Colonic mucosa (tissue), 4 donors: ENCODE data around the gene TDRD7. TPM values are rescaled to one million over a fixed set of nuclear protein-coding genes. Genes with fewer than 3 reads are reported as not detected.

Experiments
- DNase-seq: peaks from one replicate; pipeline ENCODE4 v3.0.0-alpha.2; 2020
- H3K27ac ChIP-seq: fragments of 200-600 bp; one replicate; pipeline ENCODE4 v1.8.0; 2021
- H3K27me3 ChIP-seq: fragments of 200-600 bp; one replicate; pipeline ENCODE4 v1.8.0; 2021
- H3K36me3 ChIP-seq: fragments of 200-600 bp; one replicate; pipeline ENCODE4 v1.8.0; 2021
- H3K4me1 ChIP-seq: fragments of 200-600 bp; one replicate; pipeline ENCODE4 v1.8.0; 2021; ENCODE audit warnings: mild to moderate bottlenecking
- H3K4me3 ChIP-seq: fragments of 200-600 bp; one replicate; pipeline ENCODE4 v1.8.0; 2021
- H3K9ac ChIP-seq, 2 donors: one replicate each; pipeline ENCODE4 v1.7.0; 2013; ENCODE audit warnings: control low read depth in 2 of 2, low read depth in 2 of 2, low read length in 2 of 2
- H3K9me3 ChIP-seq: fragments of 200-600 bp; one replicate; pipeline ENCODE4 v1.8.0; 2021
- intact Hi-C: fragments of 100-400 bp; cut with DNase I; formaldehyde crosslinking; loops from one replicate; pipeline ENCODE4 v1.14.1; 2022
- total RNA-seq, 2 donors: library from RNA; stranded (reverse); fragmentation: NEBNext Ultra II Directional in 1 of 2; extraction: Animal tissue kit (Norgen Biotek cat#: 25700) in 1 of 2; gene quantifications; one replicate each; pipeline ENCODE4 v1.2.1, GENCODE V29; 2021
- TF ChIP-seq, protein P1 (sequence below): fragments of 200-600 bp; IDR thresholded peaks from one replicate; pipeline ENCODE4 v1.8.0; 2022; ENCODE audit warnings: antibody characterized with exemption, mild to moderate bottlenecking
- donor health status: healthy.
- donor health status: DM: no; HTN: no; CAD: no.
- donor health status: DM: no; HTN: no; CAD: no.

TDRD7 gene
- total RNA-seq, 2 donors from 2014 or later = 28.8 to 35.3 TPM

DNA sequence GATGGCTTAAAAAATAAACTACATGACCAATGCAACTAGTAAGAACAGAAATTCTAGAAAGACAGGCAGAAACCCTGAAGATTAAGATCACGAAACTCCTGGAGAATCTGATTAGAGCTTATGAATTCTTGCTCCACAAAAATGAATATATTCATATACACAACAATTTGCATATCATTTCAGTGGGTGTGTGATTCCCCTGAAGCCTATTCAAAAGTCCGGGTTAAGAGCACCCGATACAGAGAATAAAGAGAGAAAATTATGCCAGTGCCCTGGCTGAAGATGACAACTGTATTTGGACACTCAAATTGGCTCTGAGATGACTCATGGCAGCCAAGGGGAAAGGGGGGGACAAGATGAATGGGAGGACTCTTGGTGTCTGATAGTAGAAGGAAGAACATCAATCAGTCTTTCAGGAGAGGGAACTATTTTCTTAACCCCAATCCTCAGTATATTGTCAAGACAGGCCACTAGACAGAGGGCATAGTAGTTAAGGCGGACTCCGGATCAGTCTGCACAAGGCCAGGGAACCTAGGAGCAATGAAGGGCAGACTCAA lies 95.6 kb downstream of the TDRD7 start:
- Histone ChIP-seq H3K4me3 (no peak overlapping the region), H3K9ac (no peak overlapping the region), H3K4me1 (peaks cover 6% of the 10 kb centered on the region), H3K27me3 (peaks cover 17% of the 10 kb centered on the region), H3K9me3 (no peaks in the 10 kb centered on the region), H3K36me3 (no peaks in the 10 kb centered on the region), H3K27ac (no peak overlapping the region)
- intact Hi-C loops = no loop called here
- DNase-seq = no peak
- TF ChIP-seq, protein P1, sequence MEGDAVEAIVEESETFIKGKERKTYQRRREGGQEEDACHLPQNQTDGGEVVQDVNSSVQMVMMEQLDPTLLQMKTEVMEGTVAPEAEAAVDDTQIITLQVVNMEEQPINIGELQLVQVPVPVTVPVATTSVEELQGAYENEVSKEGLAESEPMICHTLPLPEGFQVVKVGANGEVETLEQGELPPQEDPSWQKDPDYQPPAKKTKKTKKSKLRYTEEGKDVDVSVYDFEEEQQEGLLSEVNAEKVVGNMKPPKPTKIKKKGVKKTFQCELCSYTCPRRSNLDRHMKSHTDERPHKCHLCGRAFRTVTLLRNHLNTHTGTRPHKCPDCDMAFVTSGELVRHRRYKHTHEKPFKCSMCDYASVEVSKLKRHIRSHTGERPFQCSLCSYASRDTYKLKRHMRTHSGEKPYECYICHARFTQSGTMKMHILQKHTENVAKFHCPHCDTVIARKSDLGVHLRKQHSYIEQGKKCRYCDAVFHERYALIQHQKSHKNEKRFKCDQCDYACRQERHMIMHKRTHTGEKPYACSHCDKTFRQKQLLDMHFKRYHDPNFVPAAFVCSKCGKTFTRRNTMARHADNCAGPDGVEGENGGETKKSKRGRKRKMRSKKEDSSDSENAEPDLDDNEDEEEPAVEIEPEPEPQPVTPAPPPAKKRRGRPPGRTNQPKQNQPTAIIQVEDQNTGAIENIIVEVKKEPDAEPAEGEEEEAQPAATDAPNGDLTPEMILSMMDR = no peak

DNA sequence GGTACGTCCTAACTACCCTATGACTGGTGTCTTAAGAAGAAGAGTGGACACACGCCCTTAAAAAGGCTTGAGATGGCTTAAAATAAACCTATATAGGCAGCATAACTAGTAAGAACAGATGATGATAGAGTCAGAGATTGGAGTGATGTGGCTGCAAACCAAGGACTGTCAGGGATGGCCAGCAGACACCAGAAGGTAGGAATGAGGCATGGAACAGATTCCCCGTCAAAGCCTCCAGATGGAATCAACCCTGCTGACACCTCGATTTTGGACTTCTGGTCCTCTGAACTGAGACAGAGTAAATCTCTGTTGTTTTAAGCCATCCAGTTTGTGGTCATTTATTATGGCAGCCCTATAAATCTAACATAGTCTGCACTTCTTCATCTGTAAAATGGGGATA lies 97.0 kb downstream of the TDRD7 start:
- no peak for DNase-seq
- H3K9me3 ChIP-seq = no peaks in the 10 kb centered on the region
- no peak overlapping the region for H3K27ac ChIP-seq
- H3K9ac ChIP-seq = no peak overlapping the region
- intact Hi-C loops = no loop called here
- TF ChIP-seq, protein P1 = no peak
- no peak overlapping the region for H3K4me3 ChIP-seq
- H3K4me1 ChIP-seq = no peaks in the 10 kb centered on the region
- H3K36me3 ChIP-seq = no peaks in the 10 kb centered on the region
- peaks cover 6% of the 10 kb centered on the region for H3K27me3 ChIP-seq

DNA sequence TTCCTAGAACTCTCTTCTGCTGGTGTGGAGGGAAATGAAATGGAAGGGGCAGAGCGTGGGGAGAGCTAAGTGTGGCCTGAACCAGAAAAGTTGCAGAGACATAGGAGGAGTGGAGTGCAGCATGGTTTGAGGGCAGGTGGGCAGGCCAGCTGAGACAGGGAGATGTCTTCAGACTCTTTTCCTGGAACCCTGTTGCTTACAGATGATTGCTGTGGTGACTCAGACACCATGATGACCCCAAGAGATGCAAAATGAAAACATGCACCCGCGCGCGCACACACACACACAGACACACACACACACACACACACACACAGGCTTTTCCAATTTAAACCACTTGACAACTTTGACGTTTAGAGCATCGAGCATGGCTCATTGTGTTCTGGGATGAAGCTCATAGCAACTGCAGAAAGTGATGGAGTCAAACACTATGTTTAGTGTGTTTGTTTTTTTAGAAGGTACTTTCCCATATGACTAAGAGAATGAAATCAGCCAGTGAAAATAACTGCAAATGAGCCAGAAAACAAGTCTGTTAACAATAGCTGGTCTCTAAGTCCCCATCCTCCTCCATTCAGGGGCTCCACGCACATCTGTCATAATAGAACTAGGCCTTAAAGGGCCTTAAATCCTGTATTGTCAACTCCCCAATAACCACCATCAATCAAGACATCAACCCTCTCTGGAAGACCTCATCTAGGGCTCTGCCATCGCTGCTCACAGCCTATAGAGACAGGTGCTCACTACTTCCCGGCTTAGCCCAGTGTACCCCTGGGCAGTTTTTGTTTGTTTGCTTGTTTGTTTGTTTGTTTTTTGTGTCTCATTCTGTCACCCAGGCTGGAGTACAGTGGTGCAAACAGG lies 99.1 kb downstream of the TDRD7 start:
- intact Hi-C loops = no loop called here
- no peaks in the 10 kb centered on the region for H3K4me1 ChIP-seq
- H3K9ac ChIP-seq = no peak overlapping the region
- no peak for DNase-seq
- no peak overlapping the region for H3K4me3 ChIP-seq
- H3K36me3 ChIP-seq = no peaks in the 10 kb centered on the region
- TF ChIP-seq, protein P1 = no peak
- no peak overlapping the region for H3K27ac ChIP-seq
- no peaks in the 10 kb centered on the region for H3K9me3 ChIP-seq
- no peaks in the 10 kb centered on the region for H3K27me3 ChIP-seq

DNA sequence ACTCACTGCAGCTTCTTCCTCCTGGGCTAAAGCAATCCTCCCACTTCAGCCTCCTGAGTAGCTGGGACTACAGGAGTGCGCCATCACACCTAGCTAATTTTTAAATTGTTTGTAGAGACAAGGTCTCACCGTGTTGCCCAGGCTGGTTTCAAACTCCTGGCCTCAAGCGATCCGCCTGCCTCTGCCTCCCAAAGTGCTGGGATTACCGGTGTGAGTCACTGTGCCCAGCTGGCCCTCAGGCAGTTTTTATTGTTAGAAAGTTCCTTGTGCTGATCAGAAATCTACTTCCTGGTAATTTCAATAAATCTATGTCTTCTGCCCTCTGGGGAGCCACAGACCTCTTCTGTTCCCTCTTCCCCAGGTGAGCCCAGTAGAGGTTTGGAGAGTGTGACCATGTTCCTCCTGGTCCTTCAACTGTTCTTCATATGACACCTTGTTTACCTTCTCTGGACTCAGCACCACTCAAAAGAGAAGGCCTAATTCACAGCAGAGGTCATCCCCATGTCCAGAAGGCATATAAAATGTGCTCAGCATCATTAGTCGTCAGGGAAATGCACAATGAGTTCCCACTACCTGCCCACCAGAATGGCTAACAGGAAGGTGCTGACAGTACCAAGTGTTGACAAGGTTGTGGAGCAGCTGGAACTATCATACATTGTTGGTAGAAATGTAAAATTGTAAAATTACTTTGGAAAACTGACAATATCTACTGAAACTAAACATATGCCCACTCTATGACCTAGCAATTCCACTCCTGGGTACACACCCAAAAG lies 99.9 kb downstream of the TDRD7 start:
- Histone ChIP-seq H3K4me1 (no peaks in the 10 kb centered on the region), H3K27ac (no peak overlapping the region)

GRCh38 chr9:97512966-97513560 lies 101.2 kb downstream of the TDRD7 start:
- no peaks in the 10 kb centered on the region for H3K4me1 ChIP-seq
- no peak overlapping the region for H3K4me3 ChIP-seq
- DNase-seq = no peak
- no peak overlapping the region for H3K27ac ChIP-seq
- H3K27me3 ChIP-seq = no peaks in the 10 kb centered on the region
- H3K36me3 ChIP-seq = no peaks in the 10 kb centered on the region
- H3K9me3 ChIP-seq = no peaks in the 10 kb centered on the region
- H3K9ac ChIP-seq = no peak overlapping the region
- TF ChIP-seq, protein P1 = no peak
- intact Hi-C loops = no loop called here

More for the DNA sequence above, 99.9 kb downstream of the TDRD7 start:
- no peak for DNase-seq
- H3K4me3 ChIP-seq = no peak overlapping the region
- H3K9ac ChIP-seq = no peak overlapping the region
- TF ChIP-seq, protein P1 = no peak
- intact Hi-C loops = no loop called here
- H3K9me3 ChIP-seq = no peaks in the 10 kb centered on the region
- no peaks in the 10 kb centered on the region for H3K27me3 ChIP-seq
- H3K36me3 ChIP-seq = no peaks in the 10 kb centered on the region
